Measurements from ENCODE around the gene AFF4. TPM values are rescaled to one million over a fixed set of nuclear protein-coding genes. Genes with fewer than 3 reads are reported as not detected.

AFF4 gene
- total and polyA plus RNA-seq, 2 experiments from 2014 or later = 44.0 to 92.9 TPM

- H3K9me2 ChIP-seq (replicated peaks; ENCODE audit: insufficient read depth) = no peaks in the 10 kb centered on the region
- H3K36me3 ChIP-seq (replicated peaks; ENCODE audit: insufficient read depth, low read depth) = no peaks in the 10 kb centered on the region
- no peak overlapping the region for H3K4me3 ChIP-seq
- no peak overlapping the region for H2AFZ ChIP-seq
- no peak overlapping the region for H3K27ac ChIP-seq
- 92% methylated on average over 3 of the region's 3 CpGs for WGBS (ENCODE audit: low lambda C conversion rate, missing lambda C conversion rate)
- no peak overlapping the region for H3K4me2 ChIP-seq
- H3K79me2 ChIP-seq = no peaks in the 10 kb centered on the region
- no peaks in the 10 kb centered on the region for H3K27me3 ChIP-seq
- DNase-seq (ENCODE audit: low spot score) = no peak
- H3K4me1 ChIP-seq (ENCODE audit: insufficient read depth) = no peaks in the 10 kb centered on the region
- no peaks in the 10 kb centered on the region for H4K20me1 ChIP-seq (ENCODE audit: insufficient read depth, poor library complexity, severe bottlenecking)
- TF ChIP-seq EZH2 (IDR thresholded peaks at IDR 0.05; ENCODE audit: borderline replicate concordance) = no peak
- TF ChIP-seq CTCF (IDR thresholded peaks at IDR 0.05; ENCODE audit: poor library complexity) = no peak
- TF ChIP-seq EZH2phosphoT487 (IDR thresholded peaks at IDR 0.05; ENCODE audit: low read depth, severe bottlenecking, unreplicated experiment) = no peak
- no peaks in the 10 kb centered on the region for H3K9me3 ChIP-seq (ENCODE audit: low read depth)
Observed at GRCh38 chr5:132981288-132981687, 17.9 kb upstream of the AFF4 start.

GRCh38 chr5:132979976-132980375 lies 16.5 kb upstream of the AFF4 start:
- no peak overlapping the region for H2AFZ ChIP-seq
- H3K4me3 ChIP-seq = no peak overlapping the region
- no peaks in the 10 kb centered on the region for H3K4me1 ChIP-seq (ENCODE audit: insufficient read depth)
- DNase-seq (ENCODE audit: low spot score) = no peak
- no peak for TF ChIP-seq CTCF (IDR thresholded peaks at IDR 0.05; ENCODE audit: poor library complexity)
- TF ChIP-seq EZH2 (IDR thresholded peaks at IDR 0.05; ENCODE audit: borderline replicate concordance) = no peak
- no peak for TF ChIP-seq EZH2phosphoT487 (IDR thresholded peaks at IDR 0.05; ENCODE audit: low read depth, severe bottlenecking, unreplicated experiment)
- H3K27ac ChIP-seq = no peak overlapping the region
- WGBS (ENCODE audit: low lambda C conversion rate, missing lambda C conversion rate) = 77% methylated on average over 2 of the region's 2 CpGs
- no peaks in the 10 kb centered on the region for H3K36me3 ChIP-seq (replicated peaks; ENCODE audit: insufficient read depth, low read depth)
- H4K20me1 ChIP-seq (ENCODE audit: insufficient read depth, poor library complexity, severe bottlenecking) = no peaks in the 10 kb centered on the region
- no peaks in the 10 kb centered on the region for H3K9me2 ChIP-seq (replicated peaks; ENCODE audit: insufficient read depth)
- H3K9me3 ChIP-seq (ENCODE audit: low read depth) = no peaks in the 10 kb centered on the region
- H3K27me3 ChIP-seq = no peaks in the 10 kb centered on the region
- H3K79me2 ChIP-seq = no peaks in the 10 kb centered on the region
- H3K4me2 ChIP-seq = no peak overlapping the region

- no peak overlapping the region for H2AFZ ChIP-seq
- no peak overlapping the region for H3K4me2 ChIP-seq
- WGBS (ENCODE audit: low lambda C conversion rate, missing lambda C conversion rate) = 90% methylated on average over 3 of the region's 3 CpGs
- H3K4me3 ChIP-seq = no peak overlapping the region
- no peaks in the 10 kb centered on the region for H3K36me3 ChIP-seq (replicated peaks; ENCODE audit: insufficient read depth, low read depth)
- H3K27ac ChIP-seq = no peak overlapping the region
- H3K9me3 ChIP-seq (ENCODE audit: low read depth) = no peaks in the 10 kb centered on the region
- H3K4me1 ChIP-seq (ENCODE audit: insufficient read depth) = no peaks in the 10 kb centered on the region
- TF ChIP-seq EZH2 (IDR thresholded peaks at IDR 0.05; ENCODE audit: borderline replicate concordance) (no peak), EZH2phosphoT487 (IDR thresholded peaks at IDR 0.05; ENCODE audit: low read depth, severe bottlenecking, unreplicated experiment) (no peak), CTCF (IDR thresholded peaks at IDR 0.05; ENCODE audit: poor library complexity) (no peak)
- no peak for DNase-seq (ENCODE audit: low spot score)
- H4K20me1 ChIP-seq (ENCODE audit: insufficient read depth, poor library complexity, severe bottlenecking) = no peaks in the 10 kb centered on the region
- no peaks in the 10 kb centered on the region for H3K9me2 ChIP-seq (replicated peaks; ENCODE audit: insufficient read depth)
- no peaks in the 10 kb centered on the region for H3K79me2 ChIP-seq
- no peaks in the 10 kb centered on the region for H3K27me3 ChIP-seq
Observed at GRCh38 chr5:132979367-132979940, 16.0 kb upstream of the AFF4 start.
